ENCODE results near the gene LIM2.
A peak's percentile ranks its signal among the peaks of the same experiment; 100 is the strongest.

DNA sequence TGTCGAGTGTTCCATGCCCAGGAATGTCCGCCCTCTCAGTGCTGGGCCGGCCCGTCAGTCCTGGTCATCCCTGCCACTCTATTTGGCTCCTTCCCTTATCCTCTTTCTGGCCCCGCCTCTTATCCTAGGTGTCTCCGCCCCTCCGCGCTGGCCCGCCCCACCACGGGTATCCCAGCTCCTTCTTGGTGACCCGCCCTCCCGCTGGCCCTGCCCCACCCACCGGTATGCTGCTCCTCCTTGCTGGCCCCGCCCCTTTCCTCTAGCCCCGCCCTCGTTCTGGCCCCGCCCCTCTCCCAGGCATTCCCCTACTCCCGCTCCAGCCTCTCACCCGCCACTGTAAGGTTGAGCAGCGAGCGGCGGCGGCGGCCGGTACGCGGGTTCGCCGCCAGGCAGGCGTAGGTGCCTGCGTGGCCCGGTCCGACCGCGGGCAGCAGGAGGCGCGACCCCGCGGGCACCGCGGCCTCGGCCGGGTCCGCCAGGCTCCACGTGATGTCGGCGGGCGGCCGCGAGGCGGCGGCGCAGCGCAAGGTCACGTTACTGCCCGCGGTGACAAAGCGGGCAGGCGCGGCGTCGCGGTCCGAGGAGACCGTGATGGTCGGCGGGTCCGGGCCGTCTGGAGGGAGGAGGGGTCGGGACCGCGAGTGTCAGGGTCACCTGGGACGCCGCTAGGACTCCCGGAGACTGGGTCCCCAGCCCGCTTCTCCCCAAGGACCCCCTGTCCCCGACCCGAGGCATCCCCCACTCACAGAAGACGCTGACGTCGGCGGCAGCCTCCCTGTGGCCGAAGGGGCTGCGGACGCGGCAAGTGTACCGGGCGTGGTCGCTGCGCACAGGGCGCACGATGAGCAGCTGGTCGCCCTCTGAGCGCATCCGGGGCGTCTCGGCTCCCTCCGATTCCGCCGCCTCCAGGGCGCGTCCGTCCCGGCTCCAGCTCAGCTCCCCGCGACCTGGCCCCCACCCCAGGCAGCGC is 47.8 kb downstream of the LIM2 start:
- TF ChIP-seq NRF1 (IDR thresholded peaks at IDR 0.05; ENCODE audit: low read depth, low read length): no peak
- TF ChIP-seq SRF (IDR thresholded peaks at IDR 0.05; ENCODE audit: low read depth, low read length): no peak
- TF ChIP-seq, protein P1, sequence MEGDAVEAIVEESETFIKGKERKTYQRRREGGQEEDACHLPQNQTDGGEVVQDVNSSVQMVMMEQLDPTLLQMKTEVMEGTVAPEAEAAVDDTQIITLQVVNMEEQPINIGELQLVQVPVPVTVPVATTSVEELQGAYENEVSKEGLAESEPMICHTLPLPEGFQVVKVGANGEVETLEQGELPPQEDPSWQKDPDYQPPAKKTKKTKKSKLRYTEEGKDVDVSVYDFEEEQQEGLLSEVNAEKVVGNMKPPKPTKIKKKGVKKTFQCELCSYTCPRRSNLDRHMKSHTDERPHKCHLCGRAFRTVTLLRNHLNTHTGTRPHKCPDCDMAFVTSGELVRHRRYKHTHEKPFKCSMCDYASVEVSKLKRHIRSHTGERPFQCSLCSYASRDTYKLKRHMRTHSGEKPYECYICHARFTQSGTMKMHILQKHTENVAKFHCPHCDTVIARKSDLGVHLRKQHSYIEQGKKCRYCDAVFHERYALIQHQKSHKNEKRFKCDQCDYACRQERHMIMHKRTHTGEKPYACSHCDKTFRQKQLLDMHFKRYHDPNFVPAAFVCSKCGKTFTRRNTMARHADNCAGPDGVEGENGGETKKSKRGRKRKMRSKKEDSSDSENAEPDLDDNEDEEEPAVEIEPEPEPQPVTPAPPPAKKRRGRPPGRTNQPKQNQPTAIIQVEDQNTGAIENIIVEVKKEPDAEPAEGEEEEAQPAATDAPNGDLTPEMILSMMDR (IDR thresholded peaks at IDR 0.05; ENCODE audit: control extremely low read depth in 1 of 3, insufficient read depth in 1 of 3, low read depth in 1 of 3, low read length in 3 of 3): peak; percentile 25 to 47 (median 44)
- no peak for TF ChIP-seq GABPA (IDR thresholded peaks at IDR 0.05; ENCODE audit: borderline replicate concordance, insufficient read depth, low read length)
- TF ChIP-seq POLR2A (IDR thresholded peaks at IDR 0.05; ENCODE audit: control extremely low read depth in 1 of 2, low read depth in 2 of 2, low read length in 2 of 2): peak in 1 of 2 experiments; percentile 73; a peak in 1 of 3 replicates
- TF ChIP-seq EZH2 (IDR thresholded peaks at IDR 0.05; ENCODE audit: low read depth, low read length, severe bottlenecking): peak; percentile 7

All from H1 (cell line).